Esophagus squamous epithelium (tissue), 4 donors: ENCODE results near the gene MGAT4B.

Experiments
- POLR2A ChIP-seq, 4 donors: fragments of 450-650 bp; IDR thresholded peaks; one replicate each; pipeline ENCODE4 v1.6.1; 2017; ENCODE audit warnings: antibody characterized with exemption in 4 of 4, mild to moderate bottlenecking in 4 of 4, moderate library complexity in 3 of 4
- TF ChIP-seq, protein P1 (sequence below), 6 experiments: fragments of 450-650 bp in 4 of 6; fragments of 200-600 bp in 2 of 6; sonication (generic) in 2 of 6; IDR thresholded peaks; one replicate each; pipeline ENCODE4 v1.5.1; 2016 to 2019; ENCODE audit warnings: antibody characterized with exemption in 6 of 6, mild to moderate bottlenecking in 4 of 6, moderate library complexity in 4 of 6

DNA sequence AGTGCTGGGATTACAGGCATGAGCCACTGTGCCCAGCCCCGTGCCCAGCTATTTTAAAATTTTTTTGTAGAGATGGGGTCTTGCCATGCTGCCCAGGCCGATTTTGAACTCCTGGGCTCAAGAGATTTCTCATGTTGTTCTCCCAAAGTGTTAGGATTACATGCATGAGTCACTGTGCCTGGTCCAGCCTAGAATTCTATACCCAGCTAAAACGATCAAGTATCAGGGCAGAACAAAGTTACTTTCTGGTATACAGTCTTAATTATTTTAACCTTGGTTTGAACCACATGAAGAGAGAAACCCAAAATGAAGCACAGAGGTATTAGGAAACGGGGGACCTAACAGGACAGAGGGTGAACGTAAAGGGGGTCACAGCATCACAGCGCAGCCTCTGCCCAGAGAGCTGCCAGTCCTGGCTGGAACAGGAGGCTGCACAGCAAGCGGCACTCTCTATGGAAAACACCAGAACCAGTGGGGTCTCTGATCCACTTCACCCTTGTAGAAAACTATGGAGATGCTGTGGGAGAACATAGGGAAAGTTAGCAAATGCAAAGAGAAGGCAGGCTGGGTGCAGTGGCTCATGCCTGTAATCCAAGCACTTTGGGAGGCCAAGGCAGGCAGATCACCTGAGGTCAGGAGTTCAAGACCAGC lies 24.3 kb upstream of the MGAT4B start:
- no peak for TF ChIP-seq POLR2A (IDR thresholded peaks at IDR 0.05)
- TF ChIP-seq, protein P1, sequence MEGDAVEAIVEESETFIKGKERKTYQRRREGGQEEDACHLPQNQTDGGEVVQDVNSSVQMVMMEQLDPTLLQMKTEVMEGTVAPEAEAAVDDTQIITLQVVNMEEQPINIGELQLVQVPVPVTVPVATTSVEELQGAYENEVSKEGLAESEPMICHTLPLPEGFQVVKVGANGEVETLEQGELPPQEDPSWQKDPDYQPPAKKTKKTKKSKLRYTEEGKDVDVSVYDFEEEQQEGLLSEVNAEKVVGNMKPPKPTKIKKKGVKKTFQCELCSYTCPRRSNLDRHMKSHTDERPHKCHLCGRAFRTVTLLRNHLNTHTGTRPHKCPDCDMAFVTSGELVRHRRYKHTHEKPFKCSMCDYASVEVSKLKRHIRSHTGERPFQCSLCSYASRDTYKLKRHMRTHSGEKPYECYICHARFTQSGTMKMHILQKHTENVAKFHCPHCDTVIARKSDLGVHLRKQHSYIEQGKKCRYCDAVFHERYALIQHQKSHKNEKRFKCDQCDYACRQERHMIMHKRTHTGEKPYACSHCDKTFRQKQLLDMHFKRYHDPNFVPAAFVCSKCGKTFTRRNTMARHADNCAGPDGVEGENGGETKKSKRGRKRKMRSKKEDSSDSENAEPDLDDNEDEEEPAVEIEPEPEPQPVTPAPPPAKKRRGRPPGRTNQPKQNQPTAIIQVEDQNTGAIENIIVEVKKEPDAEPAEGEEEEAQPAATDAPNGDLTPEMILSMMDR (IDR thresholded peaks at IDR 0.05) = no peak
